IPS-NIHi7 (cell line): ENCODE data around the gene ATP11B.

Source experiments
- DNase-seq: peaks from one replicate; pipeline ENCODE4 v3.0.0; 2012; ENCODE audit warnings: mixed read lengths; ENCODE audit errors: extremely low spot score

ATP11B gene

DNA sequence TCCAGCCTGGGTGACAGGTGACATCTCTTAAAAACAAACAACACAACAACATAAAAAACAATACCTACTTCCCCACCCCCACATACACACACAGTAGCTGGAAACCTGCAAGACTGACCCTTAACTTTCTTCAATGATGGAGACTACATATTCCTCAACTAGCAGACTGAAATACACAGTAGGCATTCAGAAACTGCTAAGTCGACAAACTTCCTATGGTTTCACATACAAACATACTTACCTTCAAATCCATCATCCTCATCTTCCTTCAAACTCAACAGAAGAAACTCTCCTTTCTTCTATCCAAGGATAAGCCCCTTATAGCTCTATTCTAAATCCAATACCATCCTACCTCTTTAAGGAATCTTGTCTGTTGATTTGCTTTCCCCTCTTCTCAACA is 156.4 kb downstream of the ATP11B start:
- no peak for DNase-seq

- DNase-seq: no peak
Measured at GRCh38 chr3:182954553-182955235, 161.4 kb downstream of the ATP11B start.

DNA sequence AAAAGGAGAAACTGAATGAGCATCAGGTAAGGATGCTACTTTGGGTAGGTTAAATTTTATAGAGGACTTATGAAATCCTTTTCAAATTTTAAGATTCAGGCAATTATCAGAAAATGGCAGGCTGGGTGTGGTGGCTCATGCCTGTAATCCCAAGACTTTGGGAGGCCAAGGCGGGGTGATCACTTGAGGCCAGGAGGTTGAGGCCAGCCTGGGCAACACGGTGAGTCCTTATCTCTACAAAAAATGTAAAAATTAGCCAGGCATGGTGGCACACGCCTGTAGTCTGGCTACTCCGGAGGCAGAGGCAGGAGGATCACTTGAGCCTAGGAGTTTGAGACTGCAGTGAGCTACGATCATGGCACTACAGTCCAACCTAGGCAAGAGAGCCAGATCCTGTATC is 163.9 kb downstream of the ATP11B start:
- DNase-seq: no peak

DNA sequence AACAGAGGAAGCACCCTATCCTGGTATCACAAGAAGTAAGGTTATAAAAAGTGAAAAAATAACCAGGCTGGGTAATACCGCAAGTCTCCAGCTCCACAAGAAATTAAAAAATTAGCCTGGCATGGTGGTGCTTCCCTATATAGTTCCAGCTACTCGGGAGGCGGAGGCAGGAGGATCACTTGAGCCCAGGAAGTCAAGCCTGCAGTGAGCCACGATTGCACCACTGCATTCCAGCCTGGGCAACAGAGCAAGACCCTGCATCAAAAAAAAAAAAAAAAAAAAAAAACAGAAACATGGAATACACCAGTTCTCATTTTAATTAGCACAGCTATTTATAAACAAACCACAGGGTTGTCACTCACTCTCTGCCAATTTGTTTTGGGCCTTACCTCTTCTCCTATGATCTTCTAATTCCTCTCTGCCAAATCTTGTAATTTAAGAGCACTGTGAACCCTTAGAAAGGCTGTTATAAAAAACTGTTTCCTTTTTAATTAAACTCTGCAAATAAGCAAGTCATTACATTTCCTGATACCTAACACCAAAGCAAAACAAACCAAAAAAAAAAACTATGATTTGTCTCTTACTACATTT is 164.5 kb downstream of the ATP11B start:
- no peak for DNase-seq

DNA sequence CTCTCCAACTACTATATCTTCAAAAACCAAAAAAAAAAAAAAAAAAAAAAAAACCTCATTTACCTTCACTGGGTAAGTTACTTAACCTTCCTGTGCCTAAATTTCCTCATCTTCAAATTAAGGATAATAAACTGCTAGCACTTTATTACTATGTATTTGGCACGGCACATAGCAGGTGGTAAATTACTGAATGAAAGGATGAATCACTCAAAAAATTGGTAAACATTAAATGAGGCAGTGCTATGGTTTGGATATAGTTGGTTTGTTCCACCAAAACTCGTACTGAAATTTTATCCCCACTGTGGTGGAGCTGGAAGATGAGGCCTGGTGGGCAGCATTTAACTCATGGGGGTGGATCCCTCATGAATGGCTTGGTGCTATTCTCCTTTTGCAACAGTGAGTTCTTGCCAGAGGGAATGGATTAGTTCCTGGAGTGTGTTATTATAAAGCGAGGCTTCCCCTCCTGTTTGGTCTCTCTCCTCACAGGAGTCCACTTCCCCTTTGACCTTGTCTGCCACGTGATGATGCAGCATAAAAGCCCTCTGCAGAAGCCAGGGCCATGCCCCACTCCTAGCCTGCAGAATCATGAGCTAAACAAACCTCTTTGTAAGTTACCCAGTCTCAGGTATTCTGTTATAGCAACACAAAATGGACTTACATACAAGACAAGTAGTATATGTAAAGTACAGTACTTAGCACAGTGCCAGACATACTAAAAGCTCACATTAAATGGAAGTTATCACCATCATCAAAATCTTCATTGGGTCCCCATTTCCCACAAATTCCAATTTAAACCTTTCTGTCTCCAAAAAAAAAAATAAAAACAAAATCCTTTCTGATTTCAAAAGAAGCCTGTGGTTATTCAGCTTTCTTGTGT is 166.4 kb downstream of the ATP11B start:
- no peak for DNase-seq

- no peak for DNase-seq
Measured at GRCh38 chr3:182962166-182962565, 168.9 kb downstream of the ATP11B start.

GRCh38 chr3:182964179-182964578 is 170.9 kb downstream of the ATP11B start:
- DNase-seq: no peak

DNA sequence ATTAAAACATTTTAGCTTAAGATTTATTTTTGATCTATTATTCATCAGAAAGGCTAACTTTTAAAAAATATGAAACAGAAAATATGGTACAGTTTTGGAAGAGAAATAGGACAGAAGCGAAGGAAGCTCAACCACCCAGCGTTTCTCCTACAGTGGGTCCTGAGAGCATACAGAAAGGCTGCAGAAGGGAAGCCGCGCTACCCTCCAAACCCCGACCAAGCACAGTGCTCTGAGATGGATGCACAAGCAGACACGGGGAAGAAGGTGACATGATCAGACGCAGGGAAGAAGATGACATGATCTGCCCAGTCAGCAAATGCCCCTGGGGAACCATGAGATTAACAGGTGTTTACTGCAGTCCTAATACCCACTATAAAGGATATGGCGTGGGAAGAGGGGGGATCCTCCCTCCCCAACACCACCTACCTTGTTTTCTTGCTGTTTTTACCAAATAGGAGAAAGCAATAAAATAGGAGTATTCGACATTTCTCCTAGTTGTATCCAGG is 172.6 kb downstream of the ATP11B start:
- DNase-seq: no peak

- no peak for DNase-seq
Measured at GRCh38 chr3:182967218-182968204, 174.2 kb downstream of the ATP11B start.

DNA sequence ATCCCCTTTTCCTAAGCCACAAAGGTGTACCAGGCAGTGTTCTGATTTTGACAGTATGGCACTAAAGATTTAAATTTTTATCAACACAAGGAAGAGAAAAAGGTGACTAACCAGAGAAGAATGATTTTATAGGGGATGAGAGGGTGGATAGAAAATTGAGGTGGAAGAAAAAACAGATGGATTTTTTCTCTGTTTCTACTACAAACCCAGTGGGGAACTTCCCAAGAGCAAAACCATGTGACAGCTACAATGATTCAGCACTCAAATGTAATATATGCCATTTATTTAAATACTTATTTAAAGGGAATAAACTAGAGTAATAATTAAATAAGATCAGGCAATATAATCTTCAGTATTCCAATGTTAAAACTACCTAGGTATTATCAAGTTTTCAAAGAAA is 176.0 kb downstream of the ATP11B start:
- no peak for DNase-seq

DNA sequence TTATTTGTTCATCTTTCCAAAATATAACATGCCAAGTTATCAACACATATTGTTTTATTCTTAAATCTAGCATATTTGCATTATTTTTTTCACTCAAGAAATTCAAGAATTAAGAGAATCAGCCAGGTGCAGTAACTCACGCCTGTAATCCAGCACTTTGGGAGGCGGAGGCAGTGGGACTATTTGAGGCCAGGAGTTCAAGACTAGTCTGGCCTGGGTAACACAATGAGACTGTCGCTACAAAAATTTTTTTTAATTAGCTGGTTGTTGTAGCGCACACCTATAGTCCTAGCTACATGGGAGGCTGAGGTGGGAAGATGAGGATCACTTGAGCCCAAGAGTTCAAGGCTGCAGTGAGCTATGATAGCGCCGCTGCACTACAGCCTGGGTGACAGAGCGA is 176.5 kb downstream of the ATP11B start:
- no peak for DNase-seq

DNA sequence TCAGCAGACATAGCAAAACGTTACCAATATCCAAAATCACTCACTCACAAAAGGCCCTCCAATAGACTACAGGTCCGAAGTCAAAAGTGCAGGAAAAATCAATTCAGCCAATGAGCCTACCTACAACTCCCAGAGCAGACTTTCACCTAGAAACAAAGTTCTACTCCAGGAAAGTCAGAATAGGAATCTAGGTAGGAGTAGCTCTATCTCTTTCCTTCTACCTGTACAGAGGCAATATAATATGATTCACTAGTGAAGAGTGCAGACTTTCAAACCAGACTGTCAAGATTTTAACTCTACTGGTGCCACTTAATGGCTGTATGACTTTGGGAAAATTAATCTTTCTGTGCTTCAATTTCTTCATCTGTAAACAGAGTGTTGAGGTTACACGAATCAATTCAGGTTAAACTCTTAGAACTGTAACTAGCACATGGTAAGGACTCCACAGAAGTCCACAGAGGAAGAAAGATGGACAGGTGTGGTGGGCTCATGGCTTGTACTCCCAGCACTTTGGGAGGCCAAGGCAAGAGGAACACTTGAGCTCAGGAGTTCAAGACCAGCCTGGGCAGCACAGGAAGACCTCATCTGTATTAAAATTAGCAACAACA is 177.6 kb downstream of the ATP11B start:
- DNase-seq: no peak
